HG03103 (cell line): ENCODE results near the gene FUZ.

Experiments
- ATAC-seq: cut with Tn5 transposase; IDR thresholded peaks from one replicate; pipeline ENCODE4 v1.9.1; 2021; ENCODE audit warnings: low read depth; ENCODE audit not compliant: unreplicated experiment

The FUZ gene, protein sequence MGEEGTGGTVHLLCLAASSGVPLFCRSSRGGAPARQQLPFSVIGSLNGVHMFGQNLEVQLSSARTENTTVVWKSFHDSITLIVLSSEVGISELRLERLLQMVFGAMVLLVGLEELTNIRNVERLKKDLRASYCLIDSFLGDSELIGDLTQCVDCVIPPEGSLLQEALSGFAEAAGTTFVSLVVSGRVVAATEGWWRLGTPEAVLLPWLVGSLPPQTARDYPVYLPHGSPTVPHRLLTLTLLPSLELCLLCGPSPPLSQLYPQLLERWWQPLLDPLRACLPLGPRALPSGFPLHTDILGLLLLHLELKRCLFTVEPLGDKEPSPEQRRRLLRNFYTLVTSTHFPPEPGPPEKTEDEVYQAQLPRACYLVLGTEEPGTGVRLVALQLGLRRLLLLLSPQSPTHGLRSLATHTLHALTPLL

DNA sequence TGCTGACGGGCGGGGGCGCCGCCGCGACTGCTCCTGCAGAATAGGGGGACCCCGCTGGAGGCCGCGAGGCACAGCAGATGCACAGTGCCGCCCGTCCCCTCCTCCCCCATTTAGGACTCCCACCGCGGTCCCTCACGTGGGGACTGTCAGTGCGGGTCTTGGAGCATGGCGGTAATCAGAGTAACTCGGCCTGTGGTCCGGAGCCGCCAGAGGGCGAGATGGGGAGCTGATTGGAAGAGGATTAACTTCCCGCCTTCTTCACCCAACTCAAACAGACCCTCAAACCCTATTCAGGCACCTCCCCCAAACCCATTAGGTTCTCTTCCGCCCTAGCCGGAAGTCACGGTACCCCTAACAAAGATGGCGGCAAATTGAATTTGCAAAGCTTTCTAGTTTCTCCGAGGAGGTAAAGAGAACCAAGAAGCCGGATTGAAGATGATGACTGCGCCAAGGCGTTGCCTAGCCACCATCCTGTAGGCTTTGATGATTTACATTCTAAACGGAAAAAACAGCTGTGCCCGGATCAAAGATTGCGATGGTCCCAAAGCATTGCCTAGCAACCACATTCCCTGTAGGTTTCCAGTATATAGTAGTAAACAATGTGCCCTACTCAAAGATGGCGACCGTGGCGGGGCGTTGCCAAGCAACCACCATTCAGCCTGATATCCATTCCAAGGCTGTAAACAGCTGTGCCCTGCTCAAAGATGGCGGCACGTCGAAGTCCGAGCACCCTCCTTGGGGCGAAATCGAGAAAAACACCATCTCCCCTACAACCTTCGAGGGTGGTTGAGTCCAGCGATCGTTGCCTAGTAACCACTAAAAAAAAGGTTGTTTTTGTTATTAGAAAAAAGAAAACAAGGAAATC lies at the start of gene FUZ:
FUZ (minus strand) TSS at position 296 of the 865 bp plus-strand sequence; CDS start at position 110, 186 bp downstream.
- ATAC-seq, result no peak

DNA sequence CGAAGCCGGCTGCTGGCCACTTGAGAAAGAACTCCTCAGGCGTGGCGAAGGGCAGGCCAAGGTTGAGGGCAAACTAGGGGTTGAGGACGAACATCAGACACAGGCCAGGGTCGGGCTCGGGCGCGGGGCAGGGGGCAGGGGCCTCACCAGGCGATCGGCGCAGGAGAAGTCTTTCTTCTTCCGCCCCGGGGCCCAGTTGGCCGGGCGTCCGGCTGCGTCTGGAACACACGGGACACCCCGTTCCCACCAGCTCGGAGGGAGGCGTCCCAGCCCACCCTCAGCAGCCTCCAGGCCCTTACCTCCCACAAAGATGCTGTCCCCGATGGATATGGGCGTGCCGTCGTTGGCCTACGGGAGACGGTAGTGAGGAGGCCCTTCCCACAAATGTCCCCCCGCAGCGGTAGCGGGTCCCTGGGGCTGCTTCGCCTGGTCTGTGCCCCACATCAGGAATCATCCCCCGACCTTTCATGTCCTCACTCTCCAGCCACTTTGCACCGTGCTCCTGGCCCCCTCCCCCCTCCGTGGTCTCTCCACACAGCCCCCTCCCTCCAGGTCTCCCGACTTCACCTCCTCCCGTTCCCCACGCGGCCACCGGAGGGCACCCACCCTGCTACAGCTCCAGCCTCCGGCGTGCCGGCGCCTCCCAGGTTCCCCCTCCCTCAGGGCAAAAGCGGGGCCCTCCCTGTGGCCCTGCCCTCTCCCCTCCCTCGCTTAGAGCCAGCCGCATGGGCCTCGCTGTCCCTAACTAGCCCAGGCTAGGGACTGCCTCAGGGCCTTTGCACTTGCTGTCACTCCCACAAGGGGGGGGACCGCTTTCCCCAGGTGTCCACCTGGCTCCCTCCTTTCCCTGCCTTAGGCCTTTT lies 49.5 kb upstream of the FUZ start:
- no peak for ATAC-seq

DNA sequence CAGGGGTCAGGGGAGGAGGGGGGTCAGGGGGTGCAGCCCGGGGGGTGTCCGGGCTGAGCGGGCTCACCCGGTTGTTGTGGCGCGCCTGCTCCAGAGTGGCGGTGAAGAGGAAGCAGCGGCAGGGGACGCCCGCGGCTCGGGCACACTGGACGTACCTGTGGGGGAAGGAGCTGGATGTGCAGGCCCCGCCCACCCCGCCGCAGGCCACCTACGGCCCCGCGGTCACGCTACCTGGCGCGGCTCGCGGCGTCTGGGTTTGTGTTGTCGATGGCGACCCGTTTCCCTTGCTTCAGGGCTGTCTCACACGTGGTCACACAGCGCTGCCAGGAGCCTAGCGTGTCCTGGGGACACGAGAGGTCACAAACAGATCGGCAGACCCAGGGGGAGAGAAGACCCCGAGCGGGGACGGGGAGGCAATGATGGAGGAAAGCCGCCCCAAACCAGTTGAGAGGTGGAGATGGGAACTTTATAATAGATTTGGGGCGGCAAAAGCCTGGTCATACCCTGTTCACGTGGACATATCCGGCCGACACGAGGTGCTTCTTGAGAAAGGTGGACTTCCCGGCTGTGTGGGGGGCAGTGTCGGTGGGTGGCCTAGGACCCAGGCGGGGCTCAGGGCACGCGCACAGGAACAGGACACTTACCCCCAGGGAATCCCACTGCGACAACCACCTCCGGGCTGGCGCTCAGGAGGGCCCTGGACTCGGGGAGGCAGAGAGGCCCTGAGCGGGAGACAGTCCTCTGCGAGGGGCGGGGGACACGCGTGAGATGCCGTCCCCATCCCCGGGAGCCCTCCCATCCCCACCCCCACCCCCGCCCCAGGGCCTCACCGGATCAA lies 48.7 kb upstream of the FUZ start:
- ATAC-seq, result no peak

DNA sequence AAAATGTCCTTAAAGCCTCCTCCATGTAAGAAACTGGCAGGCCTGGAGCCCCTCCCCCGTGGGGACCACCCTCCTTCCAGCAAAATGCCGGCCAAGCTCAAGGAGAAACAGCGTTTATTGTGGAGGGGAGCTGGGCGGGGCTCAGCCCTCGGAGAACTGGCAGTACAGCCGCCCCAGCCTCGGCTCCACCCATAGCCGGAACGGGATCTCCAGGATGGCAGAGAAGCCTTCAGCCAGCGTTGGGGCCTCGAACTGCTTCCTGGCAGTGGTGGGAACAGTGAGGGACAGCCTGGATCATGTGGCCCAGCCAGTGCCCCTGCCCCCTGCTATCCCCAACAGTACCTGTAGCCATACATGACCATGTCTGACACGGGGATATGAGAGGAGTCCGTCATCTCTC lies 48.0 kb upstream of the FUZ start:
- ATAC-seq, result no peak

DNA sequence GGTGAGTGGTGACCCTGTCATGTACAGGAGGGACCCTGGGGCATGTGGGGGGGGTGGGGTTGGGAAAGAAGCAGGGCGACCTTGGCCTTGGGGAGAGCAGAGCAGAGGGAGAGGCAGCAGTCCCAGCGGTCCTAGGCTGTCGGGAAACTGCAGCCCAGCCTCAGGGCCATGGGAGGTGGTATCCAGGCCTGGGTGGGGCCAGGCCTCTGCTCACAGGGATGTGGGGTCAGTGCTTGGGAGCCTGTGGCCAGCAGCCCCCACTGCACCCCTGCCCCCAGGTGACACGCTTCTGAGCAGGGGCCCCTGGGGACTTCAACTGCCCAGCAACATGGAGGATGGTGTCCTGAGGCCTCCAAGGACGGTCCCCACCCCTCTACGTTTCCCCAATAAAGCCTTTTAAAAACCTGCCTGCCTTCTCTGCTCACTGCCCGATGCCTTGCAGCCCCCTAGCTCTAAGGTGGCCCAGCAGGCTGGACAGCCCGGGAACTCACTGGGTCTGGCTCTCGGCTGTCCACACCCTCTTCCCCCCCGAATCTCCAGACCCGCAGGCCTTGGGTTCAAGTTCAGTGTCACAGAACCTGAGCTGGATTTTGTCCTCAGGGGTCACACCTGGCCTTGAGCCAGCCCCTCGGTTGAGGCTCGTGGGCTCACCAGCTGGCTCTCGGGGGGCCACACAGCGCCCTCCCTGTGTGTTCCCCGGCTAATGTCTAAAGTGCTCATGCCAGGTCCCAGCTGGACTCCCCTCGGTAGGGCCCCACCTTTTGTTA lies 47.4 kb upstream of the FUZ start:
- no peak for ATAC-seq

DNA sequence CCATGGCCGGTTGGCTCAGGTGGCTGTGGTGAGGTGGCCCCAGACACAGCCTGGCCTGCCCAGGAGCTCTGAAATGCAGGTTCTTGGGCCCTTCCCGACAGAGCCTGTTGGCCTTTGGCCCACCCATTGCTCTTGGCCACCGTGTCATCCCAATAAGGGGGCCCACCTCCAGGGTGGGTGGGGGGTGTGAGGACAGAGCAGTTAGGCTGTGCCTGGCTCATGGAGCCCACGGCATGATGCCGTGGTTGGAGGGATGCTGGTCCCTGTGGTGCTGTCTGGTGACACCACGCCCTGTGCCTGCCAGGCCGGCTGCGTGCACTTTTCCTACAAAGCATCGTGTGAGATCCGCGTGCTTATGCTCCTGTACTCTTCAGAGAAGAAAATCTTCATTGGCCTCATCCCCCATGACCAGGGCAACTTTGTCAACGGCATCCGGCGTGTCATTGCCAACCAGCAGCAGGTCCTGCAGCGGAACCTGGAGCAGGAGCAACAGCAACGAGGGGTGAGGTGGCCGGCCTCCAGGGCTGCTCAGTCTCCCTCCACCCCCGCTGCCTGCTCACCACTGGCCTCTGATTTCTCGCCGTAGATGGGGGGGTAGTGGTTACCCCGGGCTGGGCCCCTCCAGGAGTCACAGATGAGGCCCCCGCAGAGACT lies 46.7 kb upstream of the FUZ start:
- no peak for ATAC-seq

DNA sequence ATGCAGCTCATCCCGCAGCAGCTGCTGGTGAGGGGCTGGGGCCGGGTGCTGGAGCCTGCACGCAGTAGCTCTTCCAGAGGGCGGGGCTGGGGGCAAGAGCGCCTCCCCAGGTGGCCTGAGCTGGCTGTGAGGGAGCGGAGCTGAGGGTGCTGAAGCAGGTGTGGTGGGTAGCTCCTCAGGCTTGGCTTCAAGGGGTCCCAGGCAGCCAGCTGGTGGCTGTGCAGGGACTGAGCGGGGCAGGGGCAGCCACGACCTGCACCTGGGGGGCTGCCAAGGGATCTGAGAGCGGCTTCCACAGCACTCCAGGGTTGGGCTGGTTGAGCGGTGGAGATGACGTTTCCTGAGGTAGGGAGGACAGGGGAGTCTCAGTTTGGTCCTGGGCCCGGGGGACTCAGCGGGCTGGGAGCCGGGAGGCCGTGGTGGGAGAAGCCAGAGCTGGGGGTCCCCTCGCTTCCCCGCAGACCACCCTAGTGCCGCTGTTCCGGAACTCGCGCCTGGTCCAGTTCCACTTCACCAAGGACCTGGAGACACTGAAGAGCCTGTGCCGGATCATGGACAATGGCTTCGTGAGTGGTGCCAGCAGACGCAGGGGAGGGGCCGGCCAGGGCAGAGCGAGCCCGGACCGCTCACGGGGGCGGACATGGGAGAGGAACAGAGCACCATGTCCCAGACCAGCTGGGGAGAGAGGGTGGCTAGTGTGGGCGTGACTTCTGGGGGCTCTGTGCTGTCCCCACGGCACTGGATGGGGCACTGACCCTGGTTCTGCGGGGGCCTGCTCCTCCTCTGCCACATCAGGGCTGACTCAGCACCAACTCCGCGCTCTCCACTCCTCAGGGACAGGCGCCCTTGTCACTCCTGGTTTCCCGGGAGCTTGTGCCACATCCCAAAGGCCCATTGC lies 45.2 kb upstream of the FUZ start:
- ATAC-seq, result no peak

DNA sequence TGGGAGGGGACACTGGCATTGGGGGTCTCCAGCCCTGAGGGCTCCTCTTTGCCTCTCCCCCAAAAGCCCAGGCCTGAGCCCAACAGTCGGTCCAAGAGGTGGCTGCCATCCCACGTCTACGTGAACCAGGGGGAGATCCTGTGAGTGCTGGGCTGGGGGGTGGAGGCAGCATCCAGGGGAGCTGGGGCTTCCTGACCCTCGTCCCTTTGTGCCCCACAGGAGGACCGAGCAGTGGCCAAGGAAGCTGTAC lies 44.7 kb upstream of the FUZ start:
- ATAC-seq, result no peak

DNA sequence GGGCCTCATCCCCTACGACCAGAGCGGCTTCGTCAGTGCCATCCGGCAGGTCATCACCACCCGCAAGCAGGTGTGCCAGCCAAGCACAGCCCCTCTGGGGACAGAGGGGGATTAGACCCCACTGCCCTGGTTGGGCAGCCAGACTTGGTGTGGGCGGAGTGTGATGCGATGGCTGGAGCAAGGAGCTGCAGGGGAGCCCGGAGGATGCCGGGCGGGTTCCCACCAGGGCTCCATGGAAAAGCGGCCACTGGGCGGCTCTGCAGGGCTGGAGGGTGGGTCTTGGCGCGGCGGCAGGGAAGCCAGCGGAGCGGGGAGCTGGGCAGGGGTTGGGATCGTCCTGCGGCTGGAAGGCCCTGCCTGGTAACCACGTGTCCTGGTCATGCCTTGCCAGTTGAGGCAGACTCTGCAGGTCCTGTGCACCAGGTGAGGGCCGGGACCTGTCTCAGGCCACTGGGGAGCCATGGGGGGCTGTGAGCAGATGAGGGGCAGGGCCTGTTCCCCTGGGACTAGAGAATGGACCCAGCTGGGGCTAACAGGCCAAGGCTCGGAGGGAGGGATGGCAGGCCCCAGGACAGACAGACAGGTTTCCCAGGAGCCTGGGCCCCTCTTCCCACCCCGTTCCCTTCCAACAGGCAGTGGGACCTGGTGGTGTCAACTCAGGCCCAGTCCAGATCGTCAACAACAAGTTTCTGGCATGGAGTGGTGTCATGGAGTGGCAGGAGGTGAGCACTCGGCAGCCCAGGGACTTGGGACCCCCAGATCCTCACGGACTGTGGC lies 44.2 kb upstream of the FUZ start:
- ATAC-seq, result no peak

DNA sequence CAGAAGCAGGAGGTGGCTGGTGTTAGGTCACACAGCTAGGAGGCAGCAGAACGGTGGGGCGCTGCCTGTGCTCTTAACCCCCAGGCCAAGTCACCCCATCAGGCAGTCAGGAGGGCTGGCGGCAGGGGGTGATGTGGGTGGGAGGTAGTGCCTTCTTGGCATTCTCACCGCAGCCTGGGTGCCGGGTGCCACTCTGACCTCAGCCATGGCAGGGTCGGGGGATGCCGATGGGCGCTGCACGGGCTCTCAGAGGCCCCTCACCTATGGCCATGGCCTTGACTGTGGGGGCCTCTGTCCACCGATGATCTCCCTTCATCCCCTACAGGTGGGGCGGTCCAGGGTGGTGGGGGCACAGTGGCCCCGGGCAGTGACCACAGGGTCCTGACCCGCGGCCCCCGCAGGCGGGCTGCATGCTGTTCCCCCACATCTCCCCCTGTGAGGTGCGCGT lies 43.5 kb upstream of the FUZ start:
- no peak for ATAC-seq

DNA sequence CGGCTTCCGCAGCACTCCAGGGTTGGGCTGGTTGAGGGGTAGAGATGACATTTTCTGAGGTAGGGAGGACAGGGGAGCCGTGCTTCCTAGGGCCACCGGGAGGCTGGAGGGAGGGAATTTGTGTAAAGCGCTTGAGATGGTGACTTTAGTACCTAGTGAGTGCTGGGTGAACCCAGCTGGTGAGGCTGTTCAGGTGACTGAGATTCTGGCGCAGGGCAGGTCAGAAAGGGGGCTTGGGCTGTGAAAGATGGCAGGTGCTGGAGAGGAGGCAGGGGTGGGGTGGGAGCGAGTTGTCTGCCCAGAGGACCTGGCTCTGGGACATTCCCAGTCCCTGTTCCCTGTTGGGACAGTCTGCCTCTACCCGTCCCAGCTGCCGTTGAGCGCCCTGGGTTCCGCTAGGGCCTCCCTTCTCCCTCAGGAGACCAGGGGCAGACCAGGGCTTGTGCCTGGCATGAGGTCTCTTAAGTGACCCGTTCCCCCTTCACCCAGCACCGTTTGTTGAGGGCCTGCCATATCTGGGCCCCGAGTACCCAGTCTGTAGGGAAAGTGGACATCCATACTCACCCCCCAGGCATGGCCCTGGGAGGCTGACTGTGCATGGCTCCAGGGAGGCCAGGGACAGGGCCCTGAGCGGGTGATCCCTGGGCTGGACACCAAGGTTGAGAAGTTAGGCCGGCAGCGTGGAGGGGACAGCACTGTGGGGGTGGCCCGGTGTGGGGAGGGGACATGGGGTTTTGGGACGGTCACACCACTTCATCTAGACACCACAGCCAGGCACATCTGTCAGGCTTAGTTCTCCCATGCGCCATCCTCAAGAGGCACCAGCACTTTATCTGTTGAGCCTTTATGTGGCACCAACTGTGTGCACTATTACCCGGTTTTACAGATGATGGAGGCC lies 42.8 kb upstream of the FUZ start:
- no peak for ATAC-seq

DNA sequence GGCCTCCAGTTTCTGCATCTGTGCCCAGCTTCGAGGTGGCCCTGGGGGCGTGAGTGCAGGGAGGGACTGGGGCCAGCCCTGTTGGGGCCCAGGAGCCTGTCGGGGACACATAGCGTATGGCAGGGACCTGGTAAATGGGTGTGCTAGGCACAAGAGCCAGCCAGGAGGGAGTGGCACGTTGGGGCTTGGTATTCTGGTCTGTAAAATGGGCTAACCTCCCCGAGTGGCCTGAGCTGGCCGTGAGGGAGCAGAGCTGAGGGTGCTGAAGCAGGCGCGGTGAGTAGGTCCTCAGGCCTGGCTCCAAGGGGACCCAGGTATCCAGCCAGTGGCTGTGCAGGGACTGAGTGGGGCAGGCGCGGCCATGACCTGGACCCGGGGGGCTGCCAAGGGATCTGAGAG lies 42.2 kb upstream of the FUZ start:
- no peak for ATAC-seq

DNA sequence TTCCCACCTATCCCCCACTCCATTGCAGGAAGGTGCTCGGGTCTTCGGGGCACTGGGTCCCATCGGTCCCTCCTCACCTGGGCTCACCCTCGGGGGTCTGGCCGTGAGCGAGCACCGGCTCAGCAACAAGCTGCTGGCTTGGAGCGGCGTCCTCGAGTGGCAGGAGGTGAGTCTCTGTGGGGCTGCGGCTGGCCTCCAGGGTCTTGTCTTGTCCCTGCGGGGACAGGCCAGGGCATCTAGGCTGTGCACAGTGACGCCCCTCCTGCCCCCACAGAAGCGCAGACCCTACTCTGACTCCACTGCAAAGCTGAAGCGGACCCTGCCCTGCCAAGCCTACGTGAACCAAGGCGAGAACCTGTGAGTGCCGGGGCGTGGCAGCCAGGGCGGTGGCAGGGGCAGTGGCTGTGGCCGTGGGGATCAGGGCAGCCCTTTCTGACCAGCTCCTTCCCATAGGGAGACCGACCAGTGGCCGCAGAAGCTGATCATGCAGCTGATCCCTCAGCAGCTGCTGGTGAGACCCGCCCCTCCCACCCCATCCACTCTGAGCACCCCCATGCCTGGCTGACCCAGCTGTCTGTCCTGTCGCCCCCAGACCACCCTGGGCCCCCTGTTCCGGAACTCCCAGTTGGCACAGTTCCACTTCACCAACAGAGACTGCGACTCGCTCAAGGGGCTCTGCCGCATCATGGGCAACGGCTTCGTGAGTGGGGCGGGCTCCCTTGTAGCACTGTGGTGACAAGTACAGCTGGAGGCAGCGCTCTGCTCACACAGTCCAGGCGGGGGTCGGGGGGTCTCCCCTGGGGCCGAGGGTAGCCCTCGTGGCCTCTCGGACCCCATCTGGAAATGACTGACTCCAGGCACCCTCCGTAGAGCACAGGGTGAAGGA lies 41.5 kb upstream of the FUZ start:
- no peak for ATAC-seq

DNA sequence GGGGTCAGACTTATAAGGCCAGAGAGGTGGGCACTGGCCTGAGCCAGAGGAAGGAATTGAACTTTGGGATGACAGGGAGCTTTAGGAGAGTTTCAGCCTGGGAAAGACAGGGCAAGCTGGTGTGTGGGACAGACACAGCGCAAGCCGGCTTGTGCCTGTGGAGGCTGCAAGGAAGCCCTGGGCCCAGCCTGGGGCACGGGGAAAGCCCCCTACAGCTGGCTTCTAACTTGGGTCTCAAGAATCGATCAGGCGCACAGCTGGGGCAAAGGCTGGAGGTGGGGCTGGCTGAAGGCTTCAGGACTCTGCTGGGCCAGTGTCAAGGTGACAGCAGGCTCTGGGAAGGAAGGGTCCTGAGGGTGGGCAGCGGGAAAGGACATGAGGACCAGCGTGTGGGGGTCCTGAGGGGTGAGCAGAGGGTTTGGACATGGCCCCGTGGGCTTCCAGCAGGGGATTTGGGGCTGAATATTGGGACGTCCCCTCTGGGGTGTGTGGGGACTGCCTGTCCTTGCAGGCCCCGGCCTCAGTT lies 40.8 kb upstream of the FUZ start:
- no peak for ATAC-seq

DNA sequence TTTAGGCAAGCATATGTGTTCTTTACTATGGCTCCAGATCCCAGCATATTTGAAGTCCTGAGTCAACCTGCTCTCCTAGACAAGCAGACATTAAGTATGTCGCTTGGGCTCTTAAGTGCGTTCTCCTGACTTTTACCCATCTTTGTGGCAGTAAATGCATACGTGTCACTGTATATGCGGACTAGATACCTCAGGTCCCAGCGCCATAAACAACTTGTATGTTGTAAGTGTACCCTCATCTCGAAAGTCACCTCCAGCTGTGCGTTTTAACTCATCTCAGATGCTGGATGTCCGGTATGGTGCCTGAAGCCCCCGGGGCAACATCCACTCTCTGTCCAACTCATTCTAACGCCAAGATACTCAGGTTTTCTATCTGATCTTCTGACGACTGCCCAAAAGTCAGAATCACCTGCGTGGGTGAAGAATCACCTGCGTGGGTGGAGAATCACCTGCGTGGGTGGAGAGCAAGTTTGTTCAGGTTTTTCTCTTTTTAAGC lies 39.6 kb upstream of the FUZ start:
- ATAC-seq, result no peak
